RCC 7860 (cell line): ENCODE measurements around the gene CHST12.
"Not testable (repeated sequence)": the region's sequence is repeated elsewhere in the genome, so short reads cannot be mapped to it uniquely, and the experiment has no call there.

Source experiments
- DNase-seq: peaks from one replicate; pipeline ENCODE4 v3.0.0-alpha.2; 2015; ENCODE audit warnings: low spot score
- FAIRE-seq: peaks from 2 replicates; lab custom pipeline; 2012; peaks lifted over from hg19 to GRCh38; lab: Jason Lieb, UNC

Gene CHST12

GRCh38 chr7:2453849-2454248 is 50.4 kb downstream of the CHST12 start:
- FAIRE-seq, DNase-seq: not testable (repeated sequence)

GRCh38 chr7:2459674-2460073 is 56.3 kb downstream of the CHST12 start:
- no peak for DNase-seq
- FAIRE-seq, result no peak

GRCh38 chr7:2460188-2460587 is 56.8 kb downstream of the CHST12 start:
- DNase-seq (no peak), FAIRE-seq (no peak)

- DNase-seq (no peak), FAIRE-seq (no peak)
Observed at GRCh38 chr7:2460641-2461040, 57.2 kb downstream of the CHST12 start.

- FAIRE-seq (no peak), DNase-seq (no peak)
Observed at GRCh38 chr7:2461268-2462026, 58.0 kb downstream of the CHST12 start.

GRCh38 chr7:2462731-2463130 is 59.3 kb downstream of the CHST12 start:
- DNase-seq, result no peak
- FAIRE-seq, result no peak

- FAIRE-seq (no peak), DNase-seq (no peak)
Observed at GRCh38 chr7:2465928-2466327, 62.5 kb downstream of the CHST12 start.

- FAIRE-seq (no peak), DNase-seq (no peak)
Observed at GRCh38 chr7:2466675-2467074, 63.3 kb downstream of the CHST12 start.

GRCh38 chr7:2468227-2468626 is 64.8 kb downstream of the CHST12 start:
- no peak for FAIRE-seq
- DNase-seq, result no peak

GRCh38 chr7:2469460-2470203 is 66.2 kb downstream of the CHST12 start:
- FAIRE-seq, DNase-seq: not testable (repeated sequence)

GRCh38 chr7:2470204-2471021 is 67.0 kb downstream of the CHST12 start:
- no peak for DNase-seq
- no peak for FAIRE-seq

GRCh38 chr7:2471022-2471329 is 67.6 kb downstream of the CHST12 start:
- FAIRE-seq, result no peak
- DNase-seq, result peak; percentile 17

- no peak for FAIRE-seq
- DNase-seq, result no peak
Observed at GRCh38 chr7:2471396-2471795, 68.0 kb downstream of the CHST12 start.

- peak; percentile 50 for DNase-seq
- no peak for FAIRE-seq
Observed at GRCh38 chr7:2472739-2473138, 69.3 kb downstream of the CHST12 start.

GRCh38 chr7:2473496-2474180 is 70.2 kb downstream of the CHST12 start:
- FAIRE-seq, result no peak
- DNase-seq, result no peak

GRCh38 chr7:2474224-2474623 is 70.8 kb downstream of the CHST12 start:
- DNase-seq (no peak), FAIRE-seq (no peak)

- FAIRE-seq (no peak), DNase-seq (no peak)
Observed at GRCh38 chr7:2474813-2475677, 71.6 kb downstream of the CHST12 start.

- no peak for FAIRE-seq
- no peak for DNase-seq
Observed at GRCh38 chr7:2475678-2476015, 72.2 kb downstream of the CHST12 start.

- FAIRE-seq, result no peak
Observed at GRCh38 chr7:2476298-2476697, 72.9 kb downstream of the CHST12 start, which contains the start of gene GRIFIN. Gene GRIFIN, minus strand, starts transcription at chr7:2476398. Its CDS starts 15 bp downstream, at chr7:2476383.

More at GRCh38 chr7:2476298-2476697, 72.9 kb downstream of the CHST12 start, which contains the start of gene GRIFIN:
- DNase-seq, result no peak
